Adrenal gland (tissue), 5 donors: ENCODE data around the gene BCL11A.

ENCODE experiments used
- CTCF ChIP-seq, 6 experiments: fragments of 450-650 bp in 4 of 6; fragments of 200-600 bp in 2 of 6; sonication (generic) in 1 of 6; IDR thresholded peaks; 1 replicate in 5 of 6; 2 replicates in 1 of 6; pipeline versions ENCODE4 v1.5.1 to v1.8.0; 2016 to 2021; ENCODE audit warnings: antibody characterized with exemption in 6 of 6, mild to moderate bottlenecking in 2 of 6, moderate library complexity in 1 of 6
- POLR2A ChIP-seq, 2 donors: fragments of 450-650 bp; IDR thresholded peaks; one replicate each; pipeline ENCODE4 v1.6.1; 2017; ENCODE audit warnings: antibody characterized with exemption in 2 of 2, mild to moderate bottlenecking in 2 of 2, moderate library complexity in 1 of 2
- donor health status: DM: no; HTN: no; CAD: no.

DNA sequence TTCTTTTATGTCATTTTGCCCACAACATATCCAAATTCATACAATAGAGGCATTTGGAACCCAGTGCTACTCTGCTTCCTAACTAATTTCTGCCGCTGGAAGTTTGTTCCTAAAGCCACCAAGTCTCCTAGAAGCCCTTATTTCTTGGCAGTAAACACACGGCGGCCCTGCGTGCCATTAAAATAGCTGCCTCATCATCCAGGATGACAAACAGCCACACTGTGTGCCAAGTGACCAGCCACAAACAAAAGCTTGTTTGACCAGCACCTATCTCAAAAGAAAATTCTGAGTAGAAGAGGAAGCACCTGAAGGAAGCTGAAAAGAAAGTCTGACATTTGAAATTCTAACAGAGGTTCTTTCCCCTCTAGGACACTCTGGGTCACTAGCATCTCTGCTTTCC lies 64.2 kb downstream of the BCL11A start:
- TF ChIP-seq CTCF (IDR thresholded peaks at IDR 0.05) (no peak), POLR2A (IDR thresholded peaks at IDR 0.05) (no peak)
